HG03342 (cell line): Measurements from ENCODE around the gene GRIK4.

ENCODE experiments used
- ATAC-seq: cut with Tn5 transposase; IDR thresholded peaks from one replicate; pipeline ENCODE4 v1.9.1; 2021; ENCODE audit warnings: mild to moderate bottlenecking, moderate library complexity; ENCODE audit not compliant: unreplicated experiment

Gene GRIK4

GRCh38 chr11:120505801-120506425, 5.6 kb upstream of the GRIK4 start:
- ATAC-seq: no peak

GRCh38 chr11:120509346-120510053, 2.0 kb upstream of the GRIK4 start:
- ATAC-seq: no peak

GRCh38 chr11:120510406-120511115, 987 bp upstream of the GRIK4 start:
- no peak for ATAC-seq

GRCh38 chr11:120511820-120512738, 531 bp downstream of the GRIK4 start:
- ATAC-seq: no peak

- ATAC-seq: no peak
Measured at GRCh38 chr11:120512739-120513435, 1.3 kb downstream of the GRIK4 start.

GRCh38 chr11:120513436-120514315, 2.1 kb downstream of the GRIK4 start:
- ATAC-seq: no peak

- ATAC-seq: no peak
Measured at GRCh38 chr11:120514541-120515121, 3.1 kb downstream of the GRIK4 start.

- no peak for ATAC-seq
Measured at GRCh38 chr11:120515186-120515723, 3.7 kb downstream of the GRIK4 start.

GRCh38 chr11:120516461-120517389, 5.2 kb downstream of the GRIK4 start:
- no peak for ATAC-seq

GRCh38 chr11:120517390-120517761, 5.8 kb downstream of the GRIK4 start:
- no peak for ATAC-seq

GRCh38 chr11:120517801-120518291, 6.3 kb downstream of the GRIK4 start:
- ATAC-seq: no peak

- ATAC-seq: no peak
Measured at GRCh38 chr11:120518356-120518755, 6.8 kb downstream of the GRIK4 start.

- ATAC-seq: no peak
Measured at GRCh38 chr11:120519474-120519873, 7.9 kb downstream of the GRIK4 start.

GRCh38 chr11:120520091-120520822, 8.7 kb downstream of the GRIK4 start:
- no peak for ATAC-seq

- ATAC-seq: no peak
Measured at GRCh38 chr11:120521176-120521575, 9.6 kb downstream of the GRIK4 start.

GRCh38 chr11:120522021-120522420, 10.5 kb downstream of the GRIK4 start:
- ATAC-seq: no peak

- no peak for ATAC-seq
Measured at GRCh38 chr11:120522736-120523135, 11.2 kb downstream of the GRIK4 start.
